Measurements from ENCODE around the gene CHST8. TPM values are rescaled to one million over a fixed set of nuclear protein-coding genes. Genes with fewer than 3 reads are reported as not detected.
"Not testable (repeated sequence)": the region's sequence is repeated elsewhere in the genome, so short reads cannot be mapped to it uniquely, and the experiment has no call there.

CHST8 gene
- total RNA-seq, 1 experiment from 2014 or later: 33.5 TPM

DNA sequence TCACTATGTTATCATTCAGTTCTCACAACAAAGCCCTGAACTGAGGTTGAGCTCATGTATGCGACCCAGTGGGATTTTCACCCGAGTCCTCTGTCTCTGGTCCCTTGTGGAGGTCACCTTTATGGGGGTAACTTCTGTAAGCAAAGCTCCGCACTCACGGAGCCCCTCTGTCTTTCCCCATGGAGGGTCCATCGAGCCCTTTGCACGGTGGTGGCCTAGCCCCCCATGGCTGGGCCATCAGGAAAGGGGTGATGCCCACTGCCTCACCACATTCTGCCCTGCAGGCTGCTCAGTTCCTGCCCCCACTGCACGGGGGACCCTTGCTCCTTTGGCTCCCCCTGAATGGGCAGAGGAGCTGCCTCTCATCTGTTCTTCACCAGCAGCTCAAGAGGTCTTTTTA is 39.6 kb downstream of the CHST8 start:
- Mint-ChIP-seq H3K4me1 (peaks cover 21% of the 10 kb centered on the region), H3K36me3 (no peaks in the 10 kb centered on the region), H3K27me3 (ENCODE audit: low read depth) (no peaks in the 10 kb centered on the region), H3K9me3 (no peaks in the 10 kb centered on the region), H3K4me3 (no peak overlapping the region), H3K27ac (peak overlapping the region; percentile 63; the same call in 1 of the 2 replicates)
- ChIA-PET POLR2A (no interaction called here), CTCF (interaction anchor here (0.6 kb wide), 1 partner anchor 229 kb away, joined by 3 read pairs; no protein-coding TSS in a partner anchor)
- TF ChIP-seq ZNF121 (CRISPR knock-in tag; IDR thresholded peaks at IDR 0.05): no peak
- TF ChIP-seq GTF2I (CRISPR knock-in tag; conservative IDR thresholded peaks at IDR 0.05): no peak
- TF ChIP-seq FOXJ3 (CRISPR knock-in tag; IDR thresholded peaks at IDR 0.05; ENCODE audit: borderline replicate concordance): no peak
- TF ChIP-seq JUN (CRISPR knock-in tag; IDR thresholded peaks at IDR 0.05): no peak
- TF ChIP-seq, protein P1, sequence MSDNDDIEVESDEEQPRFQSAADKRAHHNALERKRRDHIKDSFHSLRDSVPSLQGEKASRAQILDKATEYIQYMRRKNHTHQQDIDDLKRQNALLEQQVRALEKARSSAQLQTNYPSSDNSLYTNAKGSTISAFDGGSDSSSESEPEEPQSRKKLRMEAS (CRISPR knock-in tag; IDR thresholded peaks at IDR 0.05): no peak
- ATAC-seq (no peak), DNase-seq (ENCODE audit: low spot score) (peak; percentile 7)

DNA sequence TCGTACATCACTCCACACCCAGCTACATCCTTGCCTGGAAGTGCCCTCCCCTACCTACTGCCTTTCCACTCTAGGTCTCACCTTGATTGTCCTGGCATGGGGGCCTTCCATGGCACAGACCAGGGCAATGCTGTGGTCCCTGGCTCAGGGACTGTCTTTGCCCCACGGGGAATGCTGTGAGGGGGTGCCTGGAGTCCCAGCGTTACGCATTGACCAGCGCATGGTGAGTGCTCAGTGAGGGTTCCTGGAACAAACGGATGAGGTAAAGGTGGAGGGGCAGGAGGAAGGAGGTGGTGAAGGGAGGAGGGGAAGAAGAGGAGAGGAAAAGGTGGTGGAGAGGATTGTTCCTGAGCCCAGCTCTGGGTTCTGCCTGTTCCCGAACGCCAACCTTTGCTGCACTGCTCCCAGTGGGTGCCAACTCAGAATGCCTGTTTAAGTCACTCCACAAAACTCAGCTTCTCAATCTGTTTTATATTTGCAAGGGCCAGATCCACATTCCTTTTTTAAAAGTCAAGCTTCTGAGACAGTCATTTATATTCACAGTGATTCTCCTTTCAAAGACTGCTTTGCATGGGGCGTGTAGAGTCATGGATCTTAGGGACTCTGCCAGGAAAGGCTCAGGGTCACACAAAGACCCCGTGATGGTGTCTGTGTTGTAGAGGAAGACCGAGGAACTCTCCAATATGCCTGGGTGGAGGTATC is 40.8 kb downstream of the CHST8 start:
- no peaks in the 10 kb centered on the region for H3K9me3 Mint-ChIP-seq
- CTCF ChIA-PET: interaction anchor here (0.9 kb wide), 1 partner anchor 14 kb away, joined by 3 read pairs; no protein-coding TSS in a partner anchor
- POLR2A ChIA-PET: no interaction called here
- no peaks in the 10 kb centered on the region for H3K27me3 Mint-ChIP-seq (ENCODE audit: low read depth)
- ATAC-seq: no peak
- peaks cover 21% of the 10 kb centered on the region for H3K4me1 Mint-ChIP-seq
- H3K4me3 Mint-ChIP-seq: no peak overlapping the region
- TF ChIP-seq ZBTB43 (CRISPR knock-in tag; IDR thresholded peaks at IDR 0.05): no peak
- no peak for TF ChIP-seq ZNF121 (CRISPR knock-in tag; IDR thresholded peaks at IDR 0.05)
- TF ChIP-seq NR1H2 (CRISPR knock-in tag; IDR thresholded peaks at IDR 0.05): no peak
- TF ChIP-seq, protein P1 (CRISPR knock-in tag; IDR thresholded peaks at IDR 0.05): no peak
- TF ChIP-seq, protein P2, sequence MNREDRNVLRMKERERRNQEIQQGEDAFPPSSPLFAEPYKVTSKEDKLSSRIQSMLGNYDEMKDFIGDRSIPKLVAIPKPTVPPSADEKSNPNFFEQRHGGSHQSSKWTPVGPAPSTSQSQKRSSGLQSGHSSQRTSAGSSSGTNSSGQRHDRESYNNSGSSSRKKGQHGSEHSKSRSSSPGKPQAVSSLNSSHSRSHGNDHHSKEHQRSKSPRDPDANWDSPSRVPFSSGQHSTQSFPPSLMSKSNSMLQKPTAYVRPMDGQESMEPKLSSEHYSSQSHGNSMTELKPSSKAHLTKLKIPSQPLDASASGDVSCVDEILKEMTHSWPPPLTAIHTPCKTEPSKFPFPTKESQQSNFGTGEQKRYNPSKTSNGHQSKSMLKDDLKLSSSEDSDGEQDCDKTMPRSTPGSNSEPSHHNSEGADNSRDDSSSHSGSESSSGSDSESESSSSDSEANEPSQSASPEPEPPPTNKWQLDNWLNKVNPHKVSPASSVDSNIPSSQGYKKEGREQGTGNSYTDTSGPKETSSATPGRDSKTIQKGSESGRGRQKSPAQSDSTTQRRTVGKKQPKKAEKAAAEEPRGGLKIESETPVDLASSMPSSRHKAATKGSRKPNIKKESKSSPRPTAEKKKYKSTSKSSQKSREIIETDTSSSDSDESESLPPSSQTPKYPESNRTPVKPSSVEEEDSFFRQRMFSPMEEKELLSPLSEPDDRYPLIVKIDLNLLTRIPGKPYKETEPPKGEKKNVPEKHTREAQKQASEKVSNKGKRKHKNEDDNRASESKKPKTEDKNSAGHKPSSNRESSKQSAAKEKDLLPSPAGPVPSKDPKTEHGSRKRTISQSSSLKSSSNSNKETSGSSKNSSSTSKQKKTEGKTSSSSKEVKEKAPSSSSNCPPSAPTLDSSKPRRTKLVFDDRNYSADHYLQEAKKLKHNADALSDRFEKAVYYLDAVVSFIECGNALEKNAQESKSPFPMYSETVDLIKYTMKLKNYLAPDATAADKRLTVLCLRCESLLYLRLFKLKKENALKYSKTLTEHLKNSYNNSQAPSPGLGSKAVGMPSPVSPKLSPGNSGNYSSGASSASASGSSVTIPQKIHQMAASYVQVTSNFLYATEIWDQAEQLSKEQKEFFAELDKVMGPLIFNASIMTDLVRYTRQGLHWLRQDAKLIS (CRISPR knock-in tag; IDR thresholded peaks at IDR 0.05; ENCODE audit: borderline replicate concordance): no peak
- no peak for TF ChIP-seq ZNF219 (CRISPR knock-in tag; IDR thresholded peaks at IDR 0.05; ENCODE audit: borderline replicate concordance)
- peak overlapping the region; percentile 35 for H3K27ac Mint-ChIP-seq
- H3K36me3 Mint-ChIP-seq: no peaks in the 10 kb centered on the region
- no peak for DNase-seq (ENCODE audit: low spot score)

DNA sequence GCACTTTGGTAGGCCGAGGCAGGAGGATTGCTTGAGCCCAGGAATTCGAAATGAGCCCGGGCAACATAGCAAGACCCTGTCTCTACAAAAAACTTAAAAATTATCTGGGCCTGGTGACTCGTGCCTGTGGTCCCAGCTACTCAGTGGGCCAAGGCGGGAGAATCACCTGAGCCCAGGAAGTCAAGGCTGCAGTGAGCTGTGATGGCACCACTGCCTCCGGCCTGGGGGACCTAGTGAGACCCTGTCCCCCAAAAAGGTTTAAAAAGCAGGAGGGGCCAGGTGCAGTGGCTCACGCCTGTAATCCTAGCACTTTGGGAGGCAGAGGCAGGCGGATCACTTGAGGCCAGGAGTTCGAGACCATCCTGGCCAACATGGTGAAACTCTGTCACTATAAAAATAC is 41.6 kb downstream of the CHST8 start:
- H3K27ac Mint-ChIP-seq; H3K27me3 Mint-ChIP-seq (ENCODE audit: low read depth); DNase-seq (ENCODE audit: low spot score); H3K4me3 Mint-ChIP-seq; POLR2A ChIA-PET; H3K9me3 Mint-ChIP-seq; CTCF ChIA-PET; H3K36me3 Mint-ChIP-seq; ATAC-seq: not testable (repeated sequence)
- H3K4me1 Mint-ChIP-seq: peaks cover 21% of the 10 kb centered on the region

DNA sequence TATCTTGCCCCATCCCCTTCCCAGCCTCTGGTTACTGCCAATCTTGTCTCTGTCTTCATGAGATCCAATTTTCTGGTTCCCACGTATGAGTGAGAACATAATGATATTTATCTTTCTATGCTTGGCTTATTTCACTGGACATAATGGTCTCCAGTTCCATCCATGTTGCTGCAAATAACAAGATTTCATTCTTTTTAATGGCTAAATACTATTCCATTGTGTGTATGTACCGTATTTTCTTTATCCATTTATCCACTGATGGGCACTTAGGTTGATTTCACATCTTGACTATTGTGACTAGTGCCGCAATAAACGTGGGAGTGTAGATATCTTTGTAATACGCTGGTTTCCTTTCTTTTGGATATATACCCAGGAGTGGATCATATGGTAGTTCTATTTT is 43.0 kb downstream of the CHST8 start:
- Mint-ChIP-seq H3K4me1 (peaks cover 21% of the 10 kb centered on the region), H3K27me3 (ENCODE audit: low read depth) (no peaks in the 10 kb centered on the region), H3K9me3 (no peaks in the 10 kb centered on the region), H3K4me3 (no peak overlapping the region), H3K27ac (no peak overlapping the region), H3K36me3 (no peaks in the 10 kb centered on the region)
- CTCF ChIA-PET: no interaction called here
- no peak for ATAC-seq
- POLR2A ChIA-PET: no interaction called here
- DNase-seq (ENCODE audit: low spot score): no peak
- TF ChIP-seq, protein P2 (CRISPR knock-in tag; IDR thresholded peaks at IDR 0.05; ENCODE audit: borderline replicate concordance): no peak
- TF ChIP-seq CTCF (IDR thresholded peaks at IDR 0.05) (no peak), NR2C2 (CRISPR knock-in tag; IDR thresholded peaks at IDR 0.05) (no peak), ESRRA (CRISPR knock-in tag; IDR thresholded peaks at IDR 0.05; ENCODE audit: borderline replicate concordance) (no peak), HMGA2 (CRISPR knock-in tag; IDR thresholded peaks at IDR 0.05) (no peak), ZBTB43 (CRISPR knock-in tag; IDR thresholded peaks at IDR 0.05) (no peak), KAT7 (CRISPR knock-in tag; IDR thresholded peaks at IDR 0.05; ENCODE audit: borderline replicate concordance) (no peak)

Measured in WTC11 (cell line).